Pons (tissue), 1 donor: ENCODE data around the gene DPP3.
A peak's percentile ranks its signal among the peaks of the same experiment; 100 is the strongest.

Source experiments
- DNase-seq: peaks from one replicate; pipeline ENCODE4 v3.0.0-alpha.2; 2016; ENCODE audit warnings: low spot score

DPP3 gene

DNA sequence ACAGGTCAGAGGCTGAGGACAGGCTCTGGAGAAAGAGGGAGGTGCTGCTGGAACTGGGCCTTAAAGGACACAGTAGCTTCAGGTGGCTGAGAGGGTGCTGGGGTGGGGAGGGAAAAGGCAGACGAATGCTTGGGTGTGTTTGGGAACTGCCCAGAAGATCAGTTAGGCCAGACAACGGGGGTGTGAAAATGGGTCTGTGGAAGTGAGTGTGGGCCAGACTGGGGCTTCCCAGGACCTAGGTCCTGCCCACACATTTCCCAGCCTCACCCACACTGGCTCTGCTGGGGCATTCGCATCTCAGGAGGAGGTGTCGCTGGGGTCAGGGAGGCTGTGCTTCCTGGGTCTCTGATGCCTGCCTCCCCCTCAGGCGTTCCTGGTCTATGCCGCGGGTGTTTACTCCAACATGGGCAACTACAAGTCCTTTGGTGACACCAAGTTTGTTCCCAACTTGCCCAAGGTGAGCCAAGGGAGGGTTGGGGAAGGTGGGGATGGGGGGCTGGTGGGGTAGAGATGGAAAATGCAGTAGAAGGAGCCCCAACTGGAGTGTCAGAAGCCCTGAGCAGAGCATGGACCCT lies 4.7 kb downstream of the DPP3 start:
- DNase-seq: no peak

DNA sequence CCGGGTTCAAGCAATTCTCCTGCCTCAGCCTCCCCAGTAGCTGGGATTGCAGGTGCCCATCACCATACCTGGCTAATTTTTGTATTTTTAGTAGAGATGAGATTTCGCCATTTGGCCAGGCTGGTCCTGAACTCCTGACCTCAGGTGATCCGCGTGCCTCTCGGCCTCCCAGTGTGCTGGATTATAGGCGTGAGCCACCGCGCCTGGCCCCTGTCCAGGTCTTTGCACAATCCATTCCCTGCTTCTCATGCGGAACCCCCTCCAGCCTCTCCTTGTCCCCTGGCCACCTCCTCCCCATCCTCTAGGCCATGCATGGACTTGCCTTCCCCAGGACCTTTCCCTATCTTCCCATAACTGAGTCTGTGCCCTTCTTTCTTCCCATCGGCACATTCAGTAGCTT lies 8.7 kb downstream of the DPP3 start:
- no peak for DNase-seq

DNA sequence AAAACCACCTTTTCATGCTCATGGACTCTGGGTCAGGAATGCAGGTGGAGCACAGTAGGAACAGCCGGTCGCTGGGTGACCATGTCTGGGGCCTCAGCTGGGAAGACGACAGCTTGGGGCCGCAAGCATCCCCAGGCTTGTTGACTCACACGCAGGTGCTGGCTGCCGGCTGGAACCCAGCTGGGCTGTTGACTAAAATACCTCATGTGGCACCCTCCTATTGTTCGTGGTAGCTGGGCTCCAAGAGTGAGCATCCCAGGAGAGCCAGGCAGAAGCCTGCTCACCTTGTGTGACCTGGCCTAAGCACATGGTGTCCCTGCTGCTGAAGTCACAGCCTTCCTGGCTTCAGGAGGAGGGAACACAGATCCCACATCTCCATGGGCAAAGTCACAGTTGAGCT lies 9.4 kb downstream of the DPP3 start:
- no peak for DNase-seq

DNA sequence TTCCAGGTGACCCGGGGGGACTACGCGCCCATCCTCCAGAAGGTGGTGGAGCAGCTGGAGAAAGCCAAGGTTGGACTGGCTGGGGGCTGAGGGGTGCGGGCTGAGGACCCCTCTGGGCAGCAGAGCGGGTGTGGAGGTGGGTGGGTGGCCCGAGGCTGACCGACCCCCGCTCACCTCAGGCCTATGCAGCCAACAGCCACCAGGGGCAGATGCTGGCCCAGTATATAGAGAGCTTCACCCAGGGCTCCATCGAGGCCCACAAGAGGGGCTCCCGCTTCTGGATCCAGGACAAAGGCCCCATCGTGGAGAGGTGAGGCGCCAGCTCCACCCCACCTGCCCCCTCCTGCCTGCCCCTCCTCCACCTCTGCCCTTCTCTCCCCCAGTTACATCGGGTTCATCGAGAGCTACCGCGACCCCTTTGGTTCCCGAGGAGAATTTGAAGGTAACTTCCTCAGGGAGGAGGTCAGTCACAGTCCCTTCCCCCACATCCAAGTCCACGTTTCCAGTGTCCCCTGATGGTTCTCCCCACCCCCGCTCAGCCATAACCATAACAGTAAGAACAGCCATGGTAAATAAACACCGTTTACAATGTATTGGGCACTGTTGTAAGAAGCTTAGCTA lies 11.2 kb downstream of the DPP3 start:
- DNase-seq: no peak

DNA sequence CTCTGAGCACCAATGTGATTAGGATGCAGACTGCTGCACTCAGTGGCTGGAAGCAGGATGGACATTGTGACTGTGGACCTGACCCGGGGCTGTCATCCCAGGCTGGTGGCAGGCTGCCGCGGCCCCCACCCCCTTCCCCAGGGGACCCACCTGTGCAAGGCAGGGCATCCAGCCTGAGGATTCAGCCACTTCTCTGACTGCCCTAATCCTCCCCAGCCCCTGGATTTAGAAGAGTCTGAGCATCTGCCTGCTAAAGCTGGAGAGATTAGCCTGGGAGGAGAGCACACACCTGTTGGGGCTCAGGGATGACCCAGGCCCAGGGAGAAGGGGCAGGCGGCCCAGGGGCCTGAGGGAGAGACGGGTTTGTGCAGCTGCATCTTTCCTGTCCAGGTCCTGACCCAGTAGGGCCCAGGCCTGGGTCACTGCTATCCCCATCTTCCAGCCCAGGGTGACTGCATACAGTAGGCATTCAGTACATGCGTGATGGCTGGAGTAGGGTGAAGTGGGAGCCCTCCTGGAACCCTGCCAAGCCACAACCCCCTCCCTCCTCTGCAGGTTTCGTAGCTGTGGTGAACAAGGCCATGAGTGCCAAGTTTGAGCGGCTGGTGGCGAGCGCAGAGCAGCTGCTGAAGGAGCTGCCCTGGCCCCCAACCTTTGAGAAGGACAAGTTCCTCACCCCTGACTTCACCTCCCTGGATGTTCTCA lies 12.1 kb downstream of the DPP3 start:
- DNase-seq: no peak

DNA sequence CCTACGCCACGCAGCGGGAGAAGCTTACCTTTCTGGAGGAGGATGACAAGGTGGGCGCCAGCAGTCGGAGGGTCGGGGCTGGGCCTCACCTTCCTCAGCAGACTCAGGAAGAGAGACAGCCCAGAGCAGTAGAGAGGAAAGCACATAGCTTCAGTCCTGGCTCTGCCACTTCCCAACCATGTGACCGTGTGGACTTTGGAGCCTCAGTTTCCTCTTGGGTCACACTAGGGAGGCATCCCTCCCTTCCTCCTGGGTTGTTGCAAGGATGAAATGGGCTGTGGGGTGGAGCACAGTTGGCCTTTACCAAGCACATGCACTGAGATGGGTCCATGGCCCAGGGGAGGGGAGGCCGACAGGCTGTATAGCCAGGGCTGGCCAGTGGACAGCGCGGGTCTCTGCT lies 12.9 kb downstream of the DPP3 start:
- no peak for DNase-seq

DNA sequence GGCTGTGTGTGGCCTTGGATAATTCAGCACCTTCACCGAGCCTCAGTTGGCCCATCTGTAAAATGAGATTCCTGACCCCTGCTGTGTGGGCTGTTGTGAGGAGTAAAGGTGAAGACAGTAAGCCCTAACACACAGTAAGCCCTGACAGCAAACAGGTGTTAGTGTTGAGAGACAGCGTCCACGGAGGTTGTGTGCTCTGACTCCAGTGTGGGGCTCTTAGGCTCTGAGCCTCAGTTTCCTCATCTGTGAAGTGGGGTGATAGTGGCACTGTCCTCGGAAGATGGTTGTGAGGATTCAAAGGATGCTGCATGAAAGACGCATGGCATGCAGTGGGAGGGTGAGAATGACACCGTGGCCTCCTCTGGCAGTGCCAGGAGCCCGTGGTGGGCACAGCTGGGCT lies 14.2 kb downstream of the DPP3 start:
- no peak for DNase-seq

DNA sequence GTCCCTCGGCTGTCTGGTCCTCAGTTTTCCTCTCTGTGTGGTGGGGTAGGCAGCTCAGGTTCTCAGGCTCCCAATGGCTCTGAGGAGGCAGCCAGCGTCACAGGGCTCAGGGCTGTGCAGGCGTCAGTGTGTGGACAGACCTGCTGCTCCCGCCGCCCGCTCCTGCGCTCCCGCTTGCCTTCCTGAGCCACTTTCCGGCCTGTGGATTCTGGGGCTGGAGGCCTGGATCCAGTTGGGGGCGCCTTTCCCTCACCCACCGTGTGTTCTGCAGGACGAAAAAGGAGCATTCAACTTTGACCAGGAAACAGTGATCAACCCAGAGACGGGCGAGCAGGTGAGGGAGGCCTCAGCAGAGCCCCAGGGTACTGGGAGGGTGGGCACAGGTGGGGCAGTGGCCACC lies 14.7 kb downstream of the DPP3 start:
- no peak for DNase-seq

DNA sequence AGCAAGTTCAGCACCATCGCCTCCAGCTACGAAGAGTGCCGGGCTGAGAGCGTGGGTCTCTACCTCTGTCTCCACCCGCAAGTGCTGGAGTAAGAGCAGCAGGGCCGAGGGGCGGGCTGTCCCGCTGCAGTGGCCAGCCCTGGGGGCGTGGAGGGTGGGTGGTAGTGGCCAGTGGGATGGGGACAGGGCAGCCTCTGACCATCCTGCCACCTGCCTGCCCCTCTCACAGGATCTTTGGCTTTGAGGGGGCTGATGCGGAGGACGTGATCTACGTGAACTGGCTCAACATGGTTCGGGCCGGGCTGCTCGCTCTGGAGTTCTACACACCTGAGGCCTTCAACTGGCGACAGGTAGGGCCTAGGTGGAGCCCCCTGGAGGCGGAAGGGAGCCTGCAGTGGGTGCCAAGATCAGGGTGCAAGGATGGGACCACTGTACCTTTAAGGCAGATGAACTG lies 15.2 kb downstream of the DPP3 start:
- no peak for DNase-seq

DNA sequence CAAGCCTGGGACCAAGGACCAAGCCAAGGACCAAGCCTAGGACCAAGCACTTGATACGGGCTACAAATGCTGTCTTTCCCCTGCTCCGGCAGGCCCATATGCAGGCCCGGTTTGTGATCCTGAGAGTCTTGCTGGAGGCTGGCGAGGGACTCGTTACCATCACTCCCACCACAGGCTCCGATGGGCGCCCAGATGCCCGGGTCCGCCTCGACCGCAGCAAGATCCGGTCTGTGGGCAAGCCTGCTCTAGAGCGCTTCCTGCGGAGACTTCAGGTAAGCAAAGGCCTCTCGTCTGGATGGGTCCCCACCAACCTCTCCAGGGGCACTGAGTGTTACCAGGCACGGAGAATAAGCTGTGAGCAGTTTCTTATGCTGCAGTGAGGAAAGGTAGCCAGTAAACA lies 17.0 kb downstream of the DPP3 start:
- no peak for DNase-seq

DNA sequence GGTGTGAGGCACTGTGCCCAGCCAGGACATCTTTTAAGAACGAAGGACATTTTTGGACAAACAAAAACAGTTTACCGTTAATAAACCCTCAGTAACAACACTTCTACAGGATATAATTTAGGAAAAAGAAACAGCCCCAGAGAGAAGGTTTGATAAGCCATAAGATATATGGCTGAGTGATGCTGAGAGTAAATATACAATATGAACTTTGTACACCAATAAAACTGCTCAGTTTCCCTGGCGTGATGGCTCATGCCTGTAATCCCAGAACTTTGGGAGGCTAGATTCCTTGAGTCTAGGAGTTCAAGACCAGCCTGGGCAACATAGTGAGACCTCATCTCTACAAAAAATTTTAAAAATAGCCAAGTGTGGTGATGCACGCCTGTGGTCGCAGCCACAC lies 18.3 kb downstream of the DPP3 start:
- no peak for DNase-seq

DNA sequence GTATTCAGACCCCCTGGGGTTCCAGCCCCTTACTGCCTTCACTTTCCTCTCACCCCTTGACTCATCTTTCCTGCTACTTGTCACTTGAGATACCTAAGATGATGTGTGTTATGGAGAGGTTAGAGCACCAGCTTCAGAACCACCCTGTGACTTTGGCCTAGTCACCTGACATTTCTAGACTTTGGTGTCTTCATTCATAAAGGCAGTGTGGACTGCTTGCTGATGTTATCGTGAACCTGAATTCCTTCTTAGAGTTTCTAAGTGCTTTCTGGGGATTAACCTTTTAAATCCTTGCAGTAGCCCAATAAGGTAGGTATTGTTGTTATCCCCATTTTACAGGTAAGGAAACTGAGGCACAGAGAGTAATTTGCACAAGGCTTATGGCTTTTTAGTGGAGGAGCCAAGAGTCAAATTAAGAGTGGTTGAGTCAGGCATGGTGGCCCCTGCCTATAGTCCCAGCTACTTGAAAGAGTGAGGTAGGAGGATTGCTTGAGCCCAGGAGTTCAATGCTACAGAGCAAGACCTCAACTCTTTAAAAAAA lies 25.1 kb downstream of the DPP3 start:
- no peak for DNase-seq

DNA sequence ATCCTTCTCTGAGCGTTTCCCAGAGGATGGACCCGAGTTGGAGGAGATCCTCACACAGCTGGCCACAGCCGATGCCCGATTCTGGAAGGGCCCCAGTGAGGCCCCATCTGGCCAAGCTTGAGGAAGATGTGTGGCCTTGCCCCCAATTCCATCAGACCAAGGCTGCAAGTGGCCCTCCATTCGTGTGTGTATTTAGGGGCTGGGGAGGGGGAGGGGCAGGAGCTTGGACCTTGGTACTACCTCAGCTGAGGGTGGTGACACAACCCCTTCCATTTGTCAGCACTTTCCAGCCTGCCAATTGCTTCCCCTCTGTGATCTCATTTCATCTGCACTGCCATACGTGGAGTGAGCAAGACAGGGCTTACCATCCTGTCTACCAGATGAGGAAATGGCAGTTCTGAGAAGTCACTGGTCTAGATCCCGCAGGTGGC lies 28.9 kb downstream of the DPP3 start:
- DNase-seq: no peak

DNA sequence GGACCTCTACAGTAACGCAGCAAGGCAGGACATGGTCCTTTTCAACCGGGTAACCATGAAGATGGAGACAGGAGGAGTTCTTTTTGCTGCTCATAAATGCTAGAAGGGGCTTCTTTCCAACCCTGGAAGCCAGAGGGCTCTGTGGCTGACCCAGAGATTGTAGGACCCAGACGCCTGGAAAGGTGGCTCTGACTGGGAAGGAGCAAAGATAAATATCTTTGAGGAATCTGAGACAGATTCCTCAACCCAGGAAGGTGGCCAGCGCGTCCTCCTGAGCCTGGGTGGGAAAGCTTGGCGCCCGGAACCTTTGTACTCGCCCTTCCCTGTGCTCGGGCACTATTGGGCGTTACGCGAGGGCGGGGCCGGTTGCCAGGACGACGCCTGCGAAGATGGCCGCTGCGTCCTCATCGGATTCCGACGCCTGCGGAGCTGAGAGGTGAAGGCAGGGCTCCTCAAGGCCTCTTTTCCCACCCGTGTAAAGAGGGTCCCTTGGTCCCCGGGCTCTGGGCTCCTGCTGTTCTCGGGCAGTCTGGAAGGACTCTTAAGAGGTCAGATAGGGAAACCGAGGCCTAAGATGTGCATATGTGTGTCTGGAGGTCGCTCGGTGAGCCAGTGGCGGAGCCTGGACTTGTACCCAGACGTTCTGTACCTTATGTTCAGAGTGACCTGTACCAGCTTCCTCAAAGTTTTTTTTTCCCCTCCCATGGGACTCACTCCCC lies 30.2 kb downstream of the DPP3 start, which contains the start of gene BBS1:
TSS of gene BBS1 (plus strand) at position 365 of the 719 bp plus-strand sequence. CDS start at position 390, 25 bp downstream.
- DNase-seq: peak; percentile 51

DNA sequence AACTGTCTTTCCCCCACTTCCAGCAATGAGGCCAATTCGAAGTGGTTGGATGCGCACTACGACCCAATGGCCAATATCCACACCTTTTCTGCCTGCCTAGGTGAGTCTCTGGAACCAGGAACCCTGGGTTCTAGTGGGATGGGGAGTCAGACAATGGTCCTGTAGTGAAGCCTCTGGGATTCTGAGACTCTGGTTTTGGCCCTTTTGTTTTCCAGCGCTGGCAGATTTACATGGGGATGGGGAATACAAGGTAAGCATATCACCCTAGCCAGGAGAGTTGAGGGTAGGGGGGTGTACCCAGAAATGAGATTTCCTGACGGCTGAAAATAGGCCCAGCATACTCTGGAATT lies 30.7 kb downstream of the DPP3 start:
- no peak for DNase-seq

DNA sequence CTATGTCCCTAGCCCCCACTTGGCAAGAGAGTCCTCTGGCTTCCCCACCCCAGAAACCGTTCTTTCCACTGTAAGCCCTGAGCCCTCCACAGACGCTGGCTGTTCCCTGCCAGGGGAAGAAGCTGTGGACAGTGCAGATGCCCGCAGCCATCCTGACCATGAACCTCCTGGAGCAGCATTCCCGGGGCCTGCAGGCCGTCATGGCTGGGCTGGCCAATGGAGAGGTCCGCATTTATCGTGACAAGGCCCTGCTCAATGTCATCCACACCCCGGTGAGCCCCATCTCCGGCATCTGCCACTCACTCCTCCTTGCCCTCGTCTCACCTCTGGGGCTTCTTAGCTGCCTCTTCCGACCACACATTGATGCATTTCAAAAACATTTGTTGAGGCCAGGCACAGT lies 43.4 kb downstream of the DPP3 start:
- no peak for DNase-seq

DNA sequence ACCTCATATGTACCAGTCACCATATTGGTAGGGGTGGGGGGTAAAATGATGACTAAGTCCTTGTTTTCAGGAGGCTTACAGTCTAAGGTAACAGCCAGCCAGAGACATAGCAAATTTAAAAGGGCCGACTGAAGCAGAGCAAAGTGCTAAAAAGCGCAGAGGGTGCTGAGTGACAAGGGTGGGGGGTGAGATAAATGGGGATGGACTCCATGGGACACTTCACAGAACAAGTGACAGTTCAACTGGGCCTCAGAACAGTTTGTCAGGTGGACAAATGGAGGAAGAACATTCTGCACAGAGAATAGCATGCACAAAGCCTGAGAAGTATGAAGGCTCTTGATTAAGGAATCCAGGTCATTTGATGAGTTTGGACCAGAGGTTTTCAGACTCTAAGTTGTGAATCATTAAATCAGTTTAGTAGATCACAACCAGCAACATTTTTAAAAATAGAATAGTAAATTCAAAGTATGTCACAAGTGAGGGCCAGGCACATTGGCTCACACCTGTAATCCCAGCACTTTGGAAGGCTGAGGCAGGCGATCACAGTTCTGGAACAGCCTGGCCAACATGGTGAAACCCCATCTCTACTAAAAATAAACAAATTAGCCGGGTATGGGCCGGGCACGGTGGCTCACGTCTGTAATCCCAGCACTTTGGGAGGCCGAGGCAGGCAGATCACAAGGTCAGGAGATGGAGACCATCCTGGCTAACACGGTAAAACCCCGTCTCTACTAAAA lies 44.2 kb downstream of the DPP3 start:
- DNase-seq: no peak

DNA sequence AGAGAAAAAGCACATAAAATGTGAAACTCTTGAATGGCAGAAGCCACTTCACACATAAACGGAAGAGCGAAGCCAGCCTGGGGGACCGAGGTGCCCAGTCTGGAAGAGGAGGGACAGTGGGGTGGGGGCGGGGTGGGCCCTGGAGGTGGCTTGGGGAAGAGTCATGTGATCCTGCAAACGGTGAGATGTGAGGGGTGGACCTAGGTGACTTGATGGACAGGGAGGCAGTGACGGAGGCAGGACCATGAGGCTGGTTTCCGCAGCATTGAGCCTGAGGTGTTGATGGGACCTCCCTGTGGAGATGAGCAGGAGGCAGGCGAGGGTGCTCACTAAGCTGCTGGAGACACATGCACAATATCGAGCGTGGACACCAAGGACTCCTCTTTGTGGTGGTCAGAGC lies 48.8 kb downstream of the DPP3 start:
- DNase-seq: no peak

DNA sequence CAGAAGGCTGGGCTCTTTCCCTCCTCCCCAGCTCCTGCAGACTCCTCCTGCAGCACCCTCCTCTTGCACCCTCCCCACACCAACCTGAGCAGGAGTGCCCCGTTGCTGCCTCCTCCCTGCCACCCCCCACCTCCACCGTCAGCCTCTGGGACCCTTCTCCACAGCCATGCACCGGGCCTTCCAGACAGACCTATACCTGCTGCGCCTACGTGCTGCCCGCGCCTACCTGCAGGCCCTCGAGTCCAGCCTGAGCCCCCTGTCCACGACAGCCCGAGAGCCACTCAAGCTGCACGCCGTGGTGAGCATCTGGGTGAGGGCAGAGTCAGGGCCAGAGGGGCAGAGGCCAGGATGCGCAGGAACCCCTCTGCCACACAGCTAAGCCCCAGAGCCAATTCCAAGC lies 49.4 kb downstream of the DPP3 start:
- no peak for DNase-seq

DNA sequence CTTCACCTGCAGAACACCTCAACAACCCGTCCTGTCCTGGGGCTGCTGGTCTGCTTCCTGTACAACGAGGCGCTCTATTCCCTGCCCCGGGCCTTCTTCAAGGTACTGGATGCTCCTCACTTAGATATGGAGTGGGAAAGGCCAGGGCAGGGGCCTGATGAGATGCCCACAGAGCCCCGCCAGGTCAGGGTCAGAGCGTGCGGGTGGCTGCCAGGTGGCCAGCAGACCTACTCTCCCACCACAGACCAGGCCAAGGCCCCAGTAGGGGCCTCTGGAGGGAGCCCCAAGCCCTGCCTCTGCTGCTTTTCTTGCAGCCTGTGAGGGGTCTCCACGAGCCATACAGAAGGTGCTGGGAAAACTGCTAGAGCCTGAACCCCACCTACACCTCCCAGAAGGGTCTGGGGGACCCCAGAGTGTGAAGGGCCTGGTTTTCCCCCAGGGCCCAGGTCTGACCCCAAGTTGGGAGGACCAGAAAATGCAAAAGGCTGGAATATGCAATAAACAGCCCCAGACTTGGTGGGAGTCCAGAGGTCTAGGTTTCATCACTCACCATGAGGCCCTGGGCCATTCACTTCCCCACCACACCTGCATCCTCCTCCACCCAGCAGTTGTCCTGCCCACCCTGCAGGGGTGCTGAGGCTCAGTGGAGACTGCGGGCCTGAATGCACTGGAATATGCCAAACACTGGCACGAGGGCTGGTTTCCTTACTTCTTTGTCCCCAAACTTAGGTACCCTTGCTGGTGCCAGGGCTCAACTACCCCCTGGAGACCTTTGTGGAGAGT lies 50.9 kb downstream of the DPP3 start:
- DNase-seq: no peak

DNA sequence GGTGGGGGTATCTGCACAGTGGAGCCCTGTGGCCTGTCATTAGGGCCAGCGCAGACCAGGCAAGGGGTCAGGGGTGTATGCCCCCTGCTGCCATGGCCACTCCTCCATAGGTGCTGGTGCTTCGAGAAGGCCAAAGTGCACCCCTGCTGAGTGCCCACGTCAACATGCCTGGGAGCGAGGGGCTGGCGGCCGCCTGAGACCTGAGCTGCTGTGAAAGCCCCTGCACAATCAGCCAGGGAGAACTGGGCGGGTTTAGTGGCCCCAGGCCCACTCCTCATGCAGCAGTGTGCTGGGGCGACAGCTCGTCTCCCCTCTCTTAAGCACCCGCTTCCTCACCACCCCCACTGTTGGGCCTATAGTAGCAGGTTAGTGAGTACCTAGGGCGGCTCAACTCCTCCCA lies 51.6 kb downstream of the DPP3 start:
- DNase-seq: no peak
